Parathyroid adenoma (tissue), 2 donors: ENCODE data around the gene PJA2.

ENCODE experiments used
- H2AFZ ChIP-seq: fragments of 300-600 bp; sonication (generic); one replicate; pipeline ENCODE4 v1.7.0; 2017; ENCODE audit warnings: antibody characterized with exemption, mild to moderate bottlenecking
- H3K27ac ChIP-seq: fragments of 300-600 bp; sonication (generic); one replicate; pipeline ENCODE4 v1.7.0; 2017
- H3K27me3 ChIP-seq: fragments of 300-600 bp; sonication (generic); one replicate; pipeline ENCODE4 v1.7.0; 2017; ENCODE audit warnings: low read length; ENCODE audit not compliant: control insufficient read depth, insufficient read depth
- H3K36me3 ChIP-seq: fragments of 300-600 bp; sonication (generic); one replicate; pipeline ENCODE4 v1.7.0; 2017; ENCODE audit warnings: low read length; ENCODE audit not compliant: control insufficient read depth, insufficient read depth
- H3K4me1 ChIP-seq: fragments of 300-600 bp; sonication (generic); one replicate; pipeline ENCODE4 v1.7.0; 2017; ENCODE audit warnings: control low read depth
- H3K4me2 ChIP-seq: fragments of 300-600 bp; sonication (generic); one replicate; pipeline ENCODE4 v1.7.0; 2017; ENCODE audit warnings: low read length
- H3K4me3 ChIP-seq: fragments of 300-600 bp; sonication (generic); one replicate; pipeline ENCODE4 v1.7.0; 2017; ENCODE audit warnings: low read depth, low read length
- H3K79me2 ChIP-seq: fragments of 300-600 bp; sonication (generic); one replicate; pipeline ENCODE4 v1.7.0; 2017; ENCODE audit warnings: control low read depth
- H3K9ac ChIP-seq: fragments of 300-600 bp; sonication (generic); one replicate; pipeline ENCODE4 v1.7.0; 2017; ENCODE audit warnings: mild to moderate bottlenecking
- H3K9me3 ChIP-seq: fragments of 300-600 bp; sonication (generic); one replicate; pipeline ENCODE4 v1.7.0; 2017; ENCODE audit warnings: low read length; ENCODE audit not compliant: control insufficient read depth
- CTCF ChIP-seq: fragments of 300-600 bp; sonication (generic); IDR thresholded peaks from one replicate; pipeline ENCODE4 v1.7.0; 2017; ENCODE audit warnings: antibody characterized with exemption, mild to moderate bottlenecking
- donor health status: primary hyperparathyroidism.

PJA2 gene

DNA sequence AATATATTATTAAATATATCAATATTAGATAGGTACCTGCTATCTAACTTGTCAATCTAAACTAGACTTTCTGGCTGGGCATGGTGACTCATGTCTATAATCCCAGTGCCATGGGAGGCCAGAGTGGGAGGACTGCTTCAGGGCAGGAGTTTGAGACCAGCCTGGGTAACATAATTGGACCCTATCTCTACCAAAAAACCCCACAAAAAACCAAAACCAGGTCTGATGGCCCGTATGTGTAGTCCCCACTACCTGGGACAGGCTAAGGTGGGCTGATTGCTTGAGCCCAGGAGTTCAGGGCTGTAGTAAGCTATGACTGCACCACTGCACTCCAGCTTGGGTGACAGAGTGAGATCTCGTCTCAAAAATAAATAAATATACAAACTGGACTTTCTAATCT, 55.0 kb downstream of the PJA2 start:
- no peak overlapping the region for H3K27ac ChIP-seq
- H3K9ac ChIP-seq = no peak overlapping the region
- H3K36me3 ChIP-seq = no peaks in the 10 kb centered on the region
- H3K9me3 ChIP-seq = no peaks in the 10 kb centered on the region
- H3K4me2 ChIP-seq = no peak overlapping the region
- H2AFZ ChIP-seq = no peak overlapping the region
- no peak overlapping the region for H3K4me3 ChIP-seq
- TF ChIP-seq CTCF = no peak
- no peaks in the 10 kb centered on the region for H3K27me3 ChIP-seq
- peaks cover 5% of the 10 kb centered on the region for H3K4me1 ChIP-seq
- no peaks in the 10 kb centered on the region for H3K79me2 ChIP-seq

GRCh38 chr5:109351988-109352864, 57.5 kb downstream of the PJA2 start:
- TF ChIP-seq CTCF = no peak
- H3K4me2 ChIP-seq = no peak overlapping the region
- no peaks in the 10 kb centered on the region for H3K27me3 ChIP-seq
- no peaks in the 10 kb centered on the region for H3K36me3 ChIP-seq
- H3K79me2 ChIP-seq = no peaks in the 10 kb centered on the region
- H3K4me3 ChIP-seq = no peak overlapping the region
- H3K27ac ChIP-seq = no peak overlapping the region
- H2AFZ ChIP-seq = no peak overlapping the region
- no peak overlapping the region for H3K9ac ChIP-seq
- H3K4me1 ChIP-seq = no peaks in the 10 kb centered on the region
- H3K9me3 ChIP-seq = no peaks in the 10 kb centered on the region

DNA sequence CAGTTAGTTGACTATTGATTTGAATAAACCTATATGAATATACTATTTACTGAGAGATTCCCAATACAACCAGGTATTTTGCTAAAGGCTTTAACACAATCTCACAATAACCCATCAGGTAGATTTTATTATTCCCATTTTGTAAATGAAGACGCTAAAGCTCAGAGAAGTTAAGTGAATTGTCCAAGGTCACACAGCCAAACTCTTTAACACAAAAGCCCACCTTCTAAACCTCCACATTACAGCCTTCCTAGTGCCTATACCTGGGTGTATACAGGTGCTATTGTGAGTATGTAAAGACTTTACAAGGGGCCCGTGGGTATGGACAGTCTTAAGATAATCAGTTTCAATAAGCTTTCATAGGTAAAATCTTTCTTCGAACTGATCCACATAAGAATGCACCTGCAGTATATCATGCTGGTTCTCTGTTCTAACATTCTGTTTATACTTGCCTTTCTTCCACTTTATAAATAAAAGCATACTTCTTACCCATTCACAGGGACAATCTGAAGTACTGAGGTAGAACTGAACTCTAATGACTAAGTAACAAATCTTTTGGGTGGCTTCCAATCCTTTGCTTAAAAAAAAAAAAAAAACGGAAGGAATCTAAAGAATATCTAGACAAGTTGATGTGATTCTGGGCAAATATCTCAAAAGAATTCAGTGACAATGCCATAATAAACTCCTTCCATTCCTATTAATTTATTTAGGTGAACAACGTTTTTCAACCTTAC, 59.1 kb downstream of the PJA2 start:
- Histone ChIP-seq H2AFZ (no peak overlapping the region), H3K27ac (no peak overlapping the region), H3K79me2 (no peaks in the 10 kb centered on the region), H3K27me3 (no peaks in the 10 kb centered on the region), H3K4me1 (no peaks in the 10 kb centered on the region), H3K9ac (no peak overlapping the region), H3K36me3 (no peaks in the 10 kb centered on the region), H3K4me3 (no peak overlapping the region), H3K4me2 (no peak overlapping the region), H3K9me3 (no peaks in the 10 kb centered on the region)
- no peak for TF ChIP-seq CTCF

GRCh38 chr5:109349388-109349787, 60.4 kb downstream of the PJA2 start:
- Histone ChIP-seq H3K27me3 (no peaks in the 10 kb centered on the region), H2AFZ (no peak overlapping the region), H3K4me2 (no peak overlapping the region), H3K9me3 (no peaks in the 10 kb centered on the region), H3K4me3 (no peak overlapping the region), H3K36me3 (no peaks in the 10 kb centered on the region), H3K79me2 (no peaks in the 10 kb centered on the region), H3K27ac (no peak overlapping the region), H3K4me1 (no peaks in the 10 kb centered on the region), H3K9ac (no peak overlapping the region)
- no peak for TF ChIP-seq CTCF
